OCI-LY3 (cell line): ENCODE measurements around the gene METTL16.

Experiments
- CTCF ChIP-seq: fragments of 200-600, 300-600 bp; sonication (generic); IDR thresholded peaks from 2 replicates; pipeline ENCODE4 v1.5.1; 2014; ENCODE audit warnings: antibody characterized with exemption, low read length, low read depth
- EZH2phosphoT487 ChIP-seq: fragments of 200-600 bp; shearing (Covaris generic); IDR thresholded peaks from 2 replicates; pipeline ENCODE4 v1.6.1; 2018; ENCODE audit warnings: antibody characterized with exemption, mixed run types, low read depth

DNA sequence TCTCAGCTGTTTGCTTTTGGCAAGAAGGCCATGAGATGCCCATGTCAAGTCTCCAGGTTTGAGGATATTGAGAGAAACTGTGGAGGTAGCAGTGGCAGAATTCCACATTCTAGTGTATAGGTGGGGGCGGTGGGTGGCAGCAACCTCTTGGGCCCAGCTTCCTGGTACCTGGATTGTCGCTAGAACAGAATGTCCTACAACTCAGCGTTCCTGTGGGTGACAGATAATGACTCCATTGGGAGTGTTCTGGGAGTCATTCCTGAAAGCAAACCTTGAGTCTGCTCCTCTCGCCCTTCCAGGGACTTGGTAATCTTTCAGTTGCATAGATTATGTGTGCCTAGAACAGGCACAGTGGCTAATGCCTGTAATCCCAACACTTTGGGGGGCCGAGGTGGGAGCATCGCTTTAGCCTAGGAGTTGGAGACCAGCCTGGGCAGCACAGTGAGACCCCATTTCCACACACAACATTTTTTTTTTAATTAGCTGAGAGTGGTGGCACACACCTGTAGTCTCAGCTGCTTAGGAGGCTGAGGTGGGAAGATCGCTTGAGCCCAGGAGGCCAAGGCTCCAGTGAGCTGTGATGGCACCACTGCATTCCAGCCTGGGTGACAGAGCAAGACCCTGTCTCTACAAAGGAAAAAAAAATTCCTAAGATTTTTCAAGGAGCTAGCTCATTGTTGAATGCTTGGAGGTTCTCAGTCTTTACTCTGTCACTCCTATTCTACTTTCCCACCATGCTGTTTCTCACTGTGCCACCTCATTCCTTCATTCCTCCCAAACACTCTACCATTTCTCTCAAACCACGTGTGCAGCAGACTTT lies 37.9 kb upstream of the METTL16 start:
- no peak for TF ChIP-seq CTCF
- no peak for TF ChIP-seq EZH2phosphoT487
